ENCODE measurements around the gene HMX3.

HMX3 gene

GRCh38 chr10:123139521-123140163 lies 3.9 kb downstream of the HMX3 start:
- Histone ChIP-seq H3K27me3 (peaks cover 100% of the 10 kb centered on the region), H3K4me3 (ENCODE audit: low read depth in 1 of 2, low read length in 1 of 2) (no peak overlapping the region)

GRCh38 chr10:123140164-123140982 lies 4.6 kb downstream of the HMX3 start:
- Histone ChIP-seq H3K27me3 (peaks cover 100% of the 10 kb centered on the region), H3K36me3 (no peaks in the 10 kb centered on the region), H3K9me3 (no peaks in the 10 kb centered on the region), H3K4me3 (ENCODE audit: low read depth in 1 of 2, low read length in 1 of 2) (no peak overlapping the region), H3K4me1 (ENCODE audit: control insufficient read depth in 1 of 2, insufficient read depth in 1 of 2, low read depth in 1 of 2, low read length in 1 of 2) (peaks cover 0 to 11% of the 10 kb centered on the region in 2 experiments), H3K27ac (no peak overlapping the region)
- TF ChIP-seq CTCF (IDR thresholded peaks at IDR 0.05) = no peak

More at GRCh38 chr10:123139521-123140163, 3.9 kb downstream of the HMX3 start:
- Histone ChIP-seq H3K36me3 (no peaks in the 10 kb centered on the region), H3K9me3 (no peaks in the 10 kb centered on the region), H3K4me1 (ENCODE audit: control insufficient read depth in 1 of 2, insufficient read depth in 1 of 2, low read depth in 1 of 2, low read length in 1 of 2) (peaks cover 0 to 14% of the 10 kb centered on the region in 2 experiments), H3K27ac (no peak overlapping the region)
- no peak for TF ChIP-seq CTCF (IDR thresholded peaks at IDR 0.05)

GRCh38 chr10:123140983-123141390 lies 5.2 kb downstream of the HMX3 start:
- Histone ChIP-seq H3K4me1 (ENCODE audit: control insufficient read depth in 1 of 2, insufficient read depth in 1 of 2, low read depth in 1 of 2, low read length in 1 of 2) (peaks cover 0 to 5% of the 10 kb centered on the region in 2 experiments), H3K9me3 (no peaks in the 10 kb centered on the region)

GRCh38 chr10:123141791-123142700 lies 6.3 kb downstream of the HMX3 start:
- TF ChIP-seq CTCF (IDR thresholded peaks at IDR 0.05) = no peak
- Histone ChIP-seq H3K4me3 (ENCODE audit: low read depth in 1 of 2, low read length in 1 of 2) (no peak overlapping the region), H3K36me3 (no peaks in the 10 kb centered on the region), H3K9me3 (no peaks in the 10 kb centered on the region), H3K27me3 (peaks cover 100% of the 10 kb centered on the region), H3K4me1 (ENCODE audit: control insufficient read depth in 1 of 2, insufficient read depth in 1 of 2, low read depth in 1 of 2, low read length in 1 of 2) (peaks cover 0 to 11% of the 10 kb centered on the region in 2 experiments), H3K27ac (no peak overlapping the region)

More at GRCh38 chr10:123140983-123141390, 5.2 kb downstream of the HMX3 start:
- Histone ChIP-seq H3K36me3 (no peaks in the 10 kb centered on the region), H3K27ac (no peak overlapping the region), H3K4me3 (ENCODE audit: low read depth in 1 of 2, low read length in 1 of 2) (no peak overlapping the region), H3K27me3 (peaks cover 100% of the 10 kb centered on the region)
- TF ChIP-seq CTCF (IDR thresholded peaks at IDR 0.05) = no peak

- Histone ChIP-seq H3K27ac (no peak overlapping the region), H3K9me3 (no peaks in the 10 kb centered on the region), H3K36me3 (no peaks in the 10 kb centered on the region), H3K27me3 (peaks cover 100% of the 10 kb centered on the region), H3K4me1 (ENCODE audit: control insufficient read depth in 1 of 2, insufficient read depth in 1 of 2, low read depth in 1 of 2, low read length in 1 of 2) (peaks cover 0 to 6% of the 10 kb centered on the region in 2 experiments), H3K4me3 (ENCODE audit: low read depth in 1 of 2, low read length in 1 of 2) (no peak overlapping the region)
- TF ChIP-seq CTCF (IDR thresholded peaks at IDR 0.05) = no peak
Measured at GRCh38 chr10:123142701-123143161, 7.0 kb downstream of the HMX3 start.

Measured in neutrophil (primary cell).